Loucy (cell line): ENCODE data around the gene TRA2B.

Experiments used
- EZH2phosphoT487 ChIP-seq: fragments of 200-600 bp; IDR thresholded peaks from 2 replicates; pipeline ENCODE4 v1.6.1; 2018; ENCODE audit warnings: antibody characterized with exemption, mild to moderate bottlenecking, moderate library complexity, borderline replicate concordance
- TF ChIP-seq, protein P1 (sequence below): fragments of 200-600 bp; sonication (generic); conservative IDR thresholded peaks from 2 replicates; pipeline ENCODE4 v1.5.1; 2014; ENCODE audit warnings: mild to moderate bottlenecking, antibody characterized with exemption, low read length

DNA sequence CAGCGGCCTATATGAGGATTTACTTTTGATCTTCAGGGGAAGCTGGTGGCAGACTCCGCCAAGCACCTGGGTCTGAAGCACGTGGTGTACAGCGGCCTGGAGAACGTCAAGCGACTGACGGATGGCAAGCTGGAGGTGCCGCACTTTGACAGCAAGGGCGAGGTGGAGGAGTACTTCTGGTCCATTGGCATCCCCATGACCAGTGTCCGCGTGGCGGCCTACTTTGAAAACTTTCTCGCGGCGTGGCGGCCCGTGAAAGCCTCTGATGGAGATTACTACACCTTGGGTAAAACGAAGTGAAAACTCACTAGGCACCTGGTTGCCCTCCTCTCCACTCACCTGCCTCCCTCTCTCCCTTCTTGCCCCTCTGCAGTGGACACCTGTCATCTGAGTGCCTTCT, 33.8 kb upstream of the TRA2B start:
- TF ChIP-seq, protein P1, sequence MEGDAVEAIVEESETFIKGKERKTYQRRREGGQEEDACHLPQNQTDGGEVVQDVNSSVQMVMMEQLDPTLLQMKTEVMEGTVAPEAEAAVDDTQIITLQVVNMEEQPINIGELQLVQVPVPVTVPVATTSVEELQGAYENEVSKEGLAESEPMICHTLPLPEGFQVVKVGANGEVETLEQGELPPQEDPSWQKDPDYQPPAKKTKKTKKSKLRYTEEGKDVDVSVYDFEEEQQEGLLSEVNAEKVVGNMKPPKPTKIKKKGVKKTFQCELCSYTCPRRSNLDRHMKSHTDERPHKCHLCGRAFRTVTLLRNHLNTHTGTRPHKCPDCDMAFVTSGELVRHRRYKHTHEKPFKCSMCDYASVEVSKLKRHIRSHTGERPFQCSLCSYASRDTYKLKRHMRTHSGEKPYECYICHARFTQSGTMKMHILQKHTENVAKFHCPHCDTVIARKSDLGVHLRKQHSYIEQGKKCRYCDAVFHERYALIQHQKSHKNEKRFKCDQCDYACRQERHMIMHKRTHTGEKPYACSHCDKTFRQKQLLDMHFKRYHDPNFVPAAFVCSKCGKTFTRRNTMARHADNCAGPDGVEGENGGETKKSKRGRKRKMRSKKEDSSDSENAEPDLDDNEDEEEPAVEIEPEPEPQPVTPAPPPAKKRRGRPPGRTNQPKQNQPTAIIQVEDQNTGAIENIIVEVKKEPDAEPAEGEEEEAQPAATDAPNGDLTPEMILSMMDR, result no peak
- TF ChIP-seq EZH2phosphoT487, result no peak
